IPS-15b (cell line): Measurements from ENCODE around the gene PRKN.

Experiments
- H3K27me3 ChIP-seq: one replicate; pipeline ENCODE4 v1.6.1; 2013; ENCODE audit warnings: low read length; ENCODE audit not compliant: control insufficient read depth, insufficient read depth
- H3K36me3 ChIP-seq: one replicate; pipeline ENCODE4 v1.6.1; 2013; ENCODE audit warnings: low read length; ENCODE audit not compliant: control insufficient read depth, insufficient read depth
- H3K4me1 ChIP-seq: one replicate; pipeline ENCODE4 v1.6.1; 2013; ENCODE audit warnings: mild to moderate bottlenecking, low read length; ENCODE audit not compliant: control insufficient read depth, insufficient read depth
- H3K4me3 ChIP-seq: one replicate; pipeline ENCODE4 v1.5.1; 2013; ENCODE audit warnings: low read depth, low read length
- H3K9ac ChIP-seq: one replicate; pipeline ENCODE4 v1.6.1; 2013; ENCODE audit warnings: low read depth, mild to moderate bottlenecking, low read length
- H3K9me3 ChIP-seq: one replicate; pipeline ENCODE4 v1.6.1; 2013; ENCODE audit warnings: mild to moderate bottlenecking, low read length; ENCODE audit not compliant: control insufficient read depth, insufficient read depth

The PRKN gene

DNA sequence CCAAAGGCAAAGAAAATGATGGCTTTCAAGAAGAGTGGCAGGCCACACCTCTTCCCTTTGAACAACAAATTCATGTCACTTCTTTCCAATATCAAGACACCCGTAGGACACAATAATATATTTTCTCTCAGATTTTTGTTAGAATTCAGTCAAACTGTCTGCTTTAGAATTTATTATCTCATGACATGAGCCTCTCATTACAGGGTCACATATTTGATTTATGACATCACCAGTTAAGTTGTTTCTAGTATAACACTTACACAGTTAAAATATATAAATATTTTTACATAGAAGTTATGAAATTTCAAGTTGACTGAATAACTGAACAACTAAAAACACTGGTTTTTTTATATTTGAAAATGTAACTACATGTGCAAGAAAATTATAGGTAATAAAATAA lies 1133.2 kb downstream of the PRKN start:
- Histone ChIP-seq H3K27me3 (no peaks in the 10 kb centered on the region), H3K9ac (no peak overlapping the region), H3K4me1 (no peaks in the 10 kb centered on the region), H3K36me3 (no peaks in the 10 kb centered on the region), H3K4me3 (no peak overlapping the region), H3K9me3 (no peaks in the 10 kb centered on the region)

DNA sequence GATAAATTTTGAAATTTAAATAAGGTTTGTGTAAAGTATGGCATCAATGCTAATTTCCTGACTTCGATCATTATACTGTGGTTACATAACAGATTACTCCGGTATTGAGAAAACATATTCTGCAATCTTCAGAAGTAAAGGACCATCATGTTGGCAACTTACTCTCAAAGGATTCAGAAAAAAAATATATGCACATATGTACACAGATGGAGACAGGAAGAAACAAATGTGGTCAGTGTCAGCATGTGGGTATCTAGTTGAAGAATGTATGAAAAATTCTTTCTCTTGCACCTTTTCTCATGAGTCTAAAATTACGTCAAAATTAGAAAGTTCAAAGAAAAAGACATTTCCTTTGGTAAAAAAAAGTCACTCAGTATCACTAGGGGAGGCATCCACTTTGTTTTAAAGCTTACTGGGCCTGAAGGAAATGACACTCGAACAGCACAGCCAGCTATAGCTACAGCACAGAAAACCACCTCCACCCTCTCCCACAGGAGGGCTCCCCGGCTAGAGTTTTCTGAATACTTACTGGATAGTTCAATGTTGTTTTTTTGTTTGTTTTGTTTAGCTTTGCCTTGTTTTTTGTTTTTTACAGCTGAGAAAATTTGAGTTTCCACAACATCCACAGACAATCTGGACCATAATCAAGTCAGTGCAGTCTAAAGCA lies 1136.5 kb downstream of the PRKN start:
- no peaks in the 10 kb centered on the region for H3K27me3 ChIP-seq
- H3K4me1 ChIP-seq = no peaks in the 10 kb centered on the region
- no peaks in the 10 kb centered on the region for H3K36me3 ChIP-seq
- no peak overlapping the region for H3K9ac ChIP-seq
- H3K9me3 ChIP-seq = no peaks in the 10 kb centered on the region
- no peak overlapping the region for H3K4me3 ChIP-seq

DNA sequence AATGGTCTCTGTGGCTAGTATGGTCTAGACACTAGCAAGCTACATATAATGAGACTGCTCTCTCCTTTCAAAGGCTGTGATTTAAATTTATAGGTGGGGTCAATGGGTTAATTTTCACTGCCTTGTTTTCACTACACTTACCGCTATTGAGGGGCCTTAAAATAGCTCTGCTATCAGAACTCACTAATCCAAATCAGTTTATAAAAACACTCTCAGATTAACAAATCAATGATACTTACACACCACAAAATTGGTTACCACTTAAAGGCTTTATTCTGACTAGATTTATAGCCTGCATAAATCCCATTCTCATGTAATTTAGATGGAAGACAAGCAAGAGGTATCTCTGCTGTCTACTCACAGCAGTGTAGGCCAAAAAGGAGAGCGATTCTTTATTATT lies 1140.7 kb downstream of the PRKN start:
- H3K9ac ChIP-seq = no peak overlapping the region
- H3K9me3 ChIP-seq = no peaks in the 10 kb centered on the region
- no peaks in the 10 kb centered on the region for H3K36me3 ChIP-seq
- no peaks in the 10 kb centered on the region for H3K27me3 ChIP-seq
- H3K4me1 ChIP-seq = no peaks in the 10 kb centered on the region
- no peak overlapping the region for H3K4me3 ChIP-seq

DNA sequence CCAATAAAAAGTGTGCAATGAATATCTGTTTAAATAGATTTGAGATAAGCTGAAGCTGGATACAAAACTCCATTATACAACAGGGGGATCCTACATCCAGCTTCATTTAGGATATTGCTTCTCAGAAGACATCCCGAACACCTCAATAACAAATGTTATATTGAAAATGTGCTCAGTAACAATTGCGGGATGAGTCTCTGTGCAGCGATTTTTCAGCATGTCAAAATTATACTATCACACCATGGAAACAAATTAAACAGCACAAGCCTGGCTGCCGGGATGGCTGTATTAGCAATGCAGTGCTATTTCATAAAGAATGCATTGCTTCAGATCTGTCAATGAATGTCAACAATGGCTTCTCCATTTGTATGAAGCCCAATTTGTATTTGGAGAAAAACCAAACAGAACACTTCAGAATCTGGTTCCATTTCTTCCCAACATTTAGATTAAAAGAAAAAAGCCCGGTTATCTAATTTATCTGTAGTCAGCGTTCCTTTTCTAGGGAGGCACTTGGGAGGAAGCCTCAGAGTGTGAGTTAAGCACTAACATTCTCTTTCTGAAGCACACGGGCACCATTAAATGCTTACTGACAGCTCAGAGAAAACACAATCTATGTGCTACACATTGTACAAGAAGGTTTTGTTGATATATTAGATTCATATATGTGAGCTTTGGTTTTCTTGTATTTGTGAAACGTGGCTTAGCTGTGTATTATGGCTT lies 1142.8 kb downstream of the PRKN start:
- H3K9me3 ChIP-seq = no peaks in the 10 kb centered on the region
- H3K4me1 ChIP-seq = no peaks in the 10 kb centered on the region
- H3K27me3 ChIP-seq = no peaks in the 10 kb centered on the region
- H3K9ac ChIP-seq = no peak overlapping the region
- no peaks in the 10 kb centered on the region for H3K36me3 ChIP-seq
- H3K4me3 ChIP-seq = no peak overlapping the region

DNA sequence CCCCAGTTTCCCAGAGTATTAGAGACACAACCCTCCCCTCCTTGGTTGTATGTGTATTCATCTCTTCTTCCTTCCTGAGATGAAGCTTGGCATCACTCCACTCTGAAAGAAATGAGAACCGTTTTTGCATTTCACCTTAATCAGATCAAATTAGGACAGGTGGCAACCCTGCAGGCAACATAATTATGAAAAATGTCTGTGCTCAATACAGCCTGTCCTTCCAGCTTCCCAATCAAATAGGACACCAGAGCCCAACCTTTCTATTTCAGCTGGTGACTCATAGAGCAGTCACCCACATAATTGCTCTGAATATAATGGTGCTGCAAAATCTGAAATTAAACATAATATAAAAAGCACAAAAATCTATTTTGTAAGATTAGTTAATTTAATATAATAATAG lies 1143.5 kb downstream of the PRKN start:
- Histone ChIP-seq H3K9me3 (no peaks in the 10 kb centered on the region), H3K4me3 (no peak overlapping the region), H3K4me1 (no peaks in the 10 kb centered on the region), H3K27me3 (no peaks in the 10 kb centered on the region), H3K9ac (no peak overlapping the region), H3K36me3 (no peaks in the 10 kb centered on the region)

DNA sequence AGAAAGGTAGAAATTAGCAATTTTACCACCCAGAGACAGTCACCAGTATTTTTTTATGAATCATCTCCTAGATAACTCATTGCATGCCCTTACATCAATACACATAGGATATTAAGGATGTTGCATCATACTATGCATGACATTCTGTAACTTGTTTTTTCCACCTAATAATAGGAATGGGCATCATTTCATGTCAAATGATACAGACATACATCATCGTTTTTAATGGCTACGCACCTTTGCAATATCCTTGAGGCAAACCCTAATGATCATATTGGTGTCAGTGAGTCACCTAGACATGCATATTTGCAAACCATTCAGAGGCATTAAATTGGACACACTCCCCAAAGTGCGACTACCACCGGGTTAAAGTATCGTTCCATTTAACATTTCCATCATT lies 1144.0 kb downstream of the PRKN start:
- Histone ChIP-seq H3K9me3 (no peaks in the 10 kb centered on the region), H3K9ac (no peak overlapping the region), H3K27me3 (no peaks in the 10 kb centered on the region), H3K36me3 (no peaks in the 10 kb centered on the region), H3K4me1 (no peaks in the 10 kb centered on the region), H3K4me3 (no peak overlapping the region)

DNA sequence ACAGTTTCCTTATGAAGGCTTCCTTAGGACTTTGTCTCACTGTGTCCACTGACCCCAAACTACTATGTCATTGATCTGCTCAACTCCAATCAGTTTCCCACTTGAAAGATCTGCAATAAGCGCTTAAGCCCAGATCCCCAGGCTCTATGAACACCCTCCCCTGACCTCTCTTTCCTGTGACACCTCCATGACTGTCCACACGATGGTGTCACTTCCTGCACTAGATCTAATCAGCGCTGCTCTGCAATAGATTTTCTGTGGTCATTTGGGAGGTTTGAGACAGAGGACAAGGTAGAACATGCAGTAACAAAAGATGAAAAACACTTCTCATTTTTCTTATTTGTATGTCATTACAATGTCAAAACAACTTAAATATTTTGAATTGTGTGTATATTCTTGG lies 1149.1 kb downstream of the PRKN start:
- Histone ChIP-seq H3K4me3 (no peak overlapping the region), H3K36me3 (no peaks in the 10 kb centered on the region), H3K9ac (no peak overlapping the region), H3K4me1 (no peaks in the 10 kb centered on the region), H3K9me3 (no peaks in the 10 kb centered on the region), H3K27me3 (no peaks in the 10 kb centered on the region)

DNA sequence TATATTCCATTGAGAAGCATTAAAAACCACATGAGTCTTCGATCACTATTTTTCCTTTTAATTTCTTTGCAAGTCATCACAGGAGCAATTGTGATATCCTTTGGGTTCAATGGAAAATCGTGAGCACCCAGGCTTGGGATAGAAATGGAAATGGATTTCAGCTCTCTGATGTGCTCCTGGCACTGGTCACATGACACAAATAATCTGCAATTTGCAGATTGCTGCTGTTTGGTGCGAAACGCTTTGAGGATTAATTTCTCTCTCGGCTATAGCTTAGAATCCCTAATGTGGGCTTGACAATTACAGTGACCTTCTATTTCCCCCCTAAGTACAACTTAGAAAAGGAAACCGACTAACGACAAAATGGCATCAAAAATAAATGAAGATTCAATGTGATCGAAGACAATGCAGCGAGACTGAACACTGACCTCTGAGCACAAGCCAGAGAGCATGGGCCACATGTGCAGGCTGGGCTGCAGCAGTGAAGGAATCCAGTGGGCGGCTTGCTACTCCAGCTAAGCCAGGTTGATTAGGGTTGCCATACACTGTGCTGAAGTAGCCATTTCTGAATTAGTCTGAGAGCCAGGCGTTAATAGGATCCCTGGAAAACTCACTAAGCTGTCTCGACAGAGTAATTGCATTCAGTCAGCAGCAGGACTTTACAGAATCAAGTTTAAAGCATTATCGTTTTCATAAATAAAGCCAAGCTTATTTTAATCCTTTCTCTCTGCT lies 1151.9 kb downstream of the PRKN start:
- no peaks in the 10 kb centered on the region for H3K36me3 ChIP-seq
- no peak overlapping the region for H3K4me3 ChIP-seq

DNA sequence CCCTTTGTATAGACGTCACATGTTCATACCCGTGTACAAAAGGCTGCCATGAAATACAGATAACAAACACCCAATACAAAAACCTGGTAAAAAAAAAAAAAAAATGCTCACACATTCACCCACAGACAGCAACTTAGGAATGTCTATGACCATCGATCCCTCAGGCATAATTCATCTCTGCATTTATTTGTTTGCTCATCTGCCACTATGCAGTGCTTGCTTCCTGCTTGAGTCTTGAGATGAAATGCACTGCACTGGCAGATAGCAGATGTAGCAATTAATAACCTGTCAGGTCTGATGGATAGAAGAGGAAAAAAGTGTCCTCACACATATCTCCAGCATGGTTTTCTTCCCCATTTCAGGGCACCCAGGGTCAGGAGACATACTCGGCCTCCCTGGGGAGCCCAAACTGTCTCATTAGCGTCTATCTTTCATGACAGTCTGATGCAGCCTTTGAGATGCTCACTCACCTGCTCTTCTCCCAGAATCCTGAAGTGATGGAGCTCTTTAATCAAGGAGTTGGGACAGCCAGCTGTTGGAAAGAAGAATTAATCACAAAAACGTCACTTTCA lies 1158.6 kb downstream of the PRKN start:
- Histone ChIP-seq H3K4me1 (no peaks in the 10 kb centered on the region), H3K9me3 (no peaks in the 10 kb centered on the region), H3K27me3 (no peaks in the 10 kb centered on the region), H3K36me3 (no peaks in the 10 kb centered on the region), H3K4me3 (no peak overlapping the region), H3K9ac (no peak overlapping the region)

More for the DNA sequence above, 1151.9 kb downstream of the PRKN start:
- no peaks in the 10 kb centered on the region for H3K4me1 ChIP-seq
- no peak overlapping the region for H3K9ac ChIP-seq
- no peaks in the 10 kb centered on the region for H3K9me3 ChIP-seq
- H3K27me3 ChIP-seq = no peaks in the 10 kb centered on the region

DNA sequence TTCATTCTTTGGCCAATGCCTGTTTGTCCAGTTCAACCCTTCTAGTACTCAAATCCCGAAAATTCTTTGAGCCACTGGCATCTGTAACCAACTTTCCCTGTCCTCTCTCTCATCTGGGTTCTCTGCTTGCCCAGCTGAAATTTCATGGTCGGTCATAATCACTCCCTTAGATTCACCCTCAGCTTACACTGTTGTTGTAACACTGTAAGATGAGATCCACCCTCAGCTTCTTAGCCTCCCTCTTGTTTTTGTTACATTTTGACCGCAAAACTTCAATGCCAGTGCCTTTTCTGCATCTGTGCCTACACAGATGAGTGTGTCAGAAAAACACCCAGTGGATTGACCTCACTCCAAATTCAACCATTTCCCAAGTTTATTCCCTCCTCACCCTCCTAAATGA lies 1162.6 kb downstream of the PRKN start:
- H3K4me3 ChIP-seq = no peak overlapping the region
- no peaks in the 10 kb centered on the region for H3K36me3 ChIP-seq
- H3K4me1 ChIP-seq = no peaks in the 10 kb centered on the region
- H3K9ac ChIP-seq = no peak overlapping the region
- no peaks in the 10 kb centered on the region for H3K9me3 ChIP-seq
- no peaks in the 10 kb centered on the region for H3K27me3 ChIP-seq

DNA sequence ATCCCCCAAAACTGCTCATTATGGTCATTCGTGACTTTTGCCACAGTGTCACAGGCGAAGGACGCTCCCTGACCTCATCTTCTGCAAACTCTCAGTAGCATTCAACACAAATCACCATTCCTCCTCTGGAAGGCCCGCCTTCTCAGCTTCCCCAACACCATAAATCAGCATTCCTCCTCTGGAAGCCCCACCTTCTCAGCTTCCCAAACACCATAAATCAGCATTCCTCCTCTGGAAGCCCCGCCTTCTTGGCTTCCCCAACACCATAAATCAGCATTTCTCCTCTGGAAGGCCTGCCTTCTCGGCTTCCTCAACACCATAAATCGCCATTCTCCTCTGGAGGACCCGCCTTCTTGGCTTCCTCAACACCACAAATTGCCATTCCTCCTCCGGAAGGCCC lies 1165.7 kb downstream of the PRKN start:
- H3K9ac ChIP-seq = no peak overlapping the region
- no peaks in the 10 kb centered on the region for H3K27me3 ChIP-seq

More for the DNA sequence above, 1165.7 kb downstream of the PRKN start:
- no peaks in the 10 kb centered on the region for H3K4me1 ChIP-seq
- no peak overlapping the region for H3K4me3 ChIP-seq
- H3K9me3 ChIP-seq = no peaks in the 10 kb centered on the region
- no peaks in the 10 kb centered on the region for H3K36me3 ChIP-seq
